PC-3 (cell line): ENCODE results near the gene GLIPR2.

Experiments
- CTCF ChIP-seq: fragments of 300-600 bp; sonication (generic); conservative IDR thresholded peaks from 2 replicates; pipeline ENCODE4 v1.5.1; 2017; ENCODE audit warnings: antibody characterized with exemption, low read depth, mild to moderate bottlenecking, low read length
- EZH2phosphoT487 ChIP-seq: fragments of 300-600 bp; sonication (generic); IDR thresholded peaks from 2 replicates; pipeline ENCODE4 v1.6.1; 2018; ENCODE audit warnings: mild to moderate bottlenecking, antibody characterized with exemption, low read length, borderline replicate concordance

- TF ChIP-seq CTCF (no peak), EZH2phosphoT487 (no peak)
These were observed 16.4 kb downstream of the GLIPR2 start for GRCh38 chr9:36152741-36153438.
